CD4-positive, alpha-beta T cell treated with Interleukin-2 at 100 ng/mL for 4 hours (primary cell): ENCODE results near the gene DOCK1.

Experiments used
- DNase-seq: peaks from one replicate; pipeline ENCODE4 v3.0.0-alpha.2; 2020; ENCODE audit warnings: low spot score

The DOCK1 gene

DNA sequence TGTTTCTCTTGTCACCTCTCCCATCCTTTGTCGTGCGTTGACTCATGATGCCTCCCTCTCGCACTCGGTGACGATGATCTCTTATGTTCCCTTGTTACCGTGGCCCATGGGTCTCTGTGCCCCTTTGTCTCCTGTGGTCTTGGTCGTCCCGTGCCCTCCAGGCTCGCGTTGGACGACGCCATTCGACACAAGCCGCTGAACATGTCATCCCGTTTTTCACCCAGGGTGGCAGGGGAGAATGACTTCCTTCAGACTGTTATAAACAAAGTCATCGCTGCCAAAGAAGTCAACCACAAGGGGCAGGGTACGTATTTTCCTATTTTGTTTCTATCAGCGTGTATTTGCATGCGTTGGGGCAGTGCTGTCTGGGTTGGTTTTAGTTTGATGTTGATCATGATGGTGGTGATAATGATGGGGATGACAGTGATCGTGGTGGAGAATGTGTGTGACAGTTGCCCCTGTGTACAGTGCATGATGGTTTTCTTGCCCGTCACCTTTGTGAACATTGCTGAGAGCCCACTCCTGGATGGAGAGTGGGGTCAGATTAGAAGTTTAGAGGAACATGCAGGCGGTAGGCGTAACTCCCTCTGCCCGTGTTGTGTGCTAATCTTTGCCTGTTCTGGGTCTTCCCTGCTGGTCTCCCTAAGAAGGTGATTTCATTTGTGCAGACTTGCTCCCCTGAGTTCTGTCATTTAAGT is 107.0 kb downstream of the DOCK1 start:
- no peak for DNase-seq

- no peak for DNase-seq
These were observed 107.5 kb downstream of the DOCK1 start for GRCh38 chr10:127012769-127013152.

- no peak for DNase-seq
These were observed 108.0 kb downstream of the DOCK1 start for GRCh38 chr10:127013211-127013656.

GRCh38 chr10:127013691-127014473 is 108.7 kb downstream of the DOCK1 start:
- no peak for DNase-seq

DNA sequence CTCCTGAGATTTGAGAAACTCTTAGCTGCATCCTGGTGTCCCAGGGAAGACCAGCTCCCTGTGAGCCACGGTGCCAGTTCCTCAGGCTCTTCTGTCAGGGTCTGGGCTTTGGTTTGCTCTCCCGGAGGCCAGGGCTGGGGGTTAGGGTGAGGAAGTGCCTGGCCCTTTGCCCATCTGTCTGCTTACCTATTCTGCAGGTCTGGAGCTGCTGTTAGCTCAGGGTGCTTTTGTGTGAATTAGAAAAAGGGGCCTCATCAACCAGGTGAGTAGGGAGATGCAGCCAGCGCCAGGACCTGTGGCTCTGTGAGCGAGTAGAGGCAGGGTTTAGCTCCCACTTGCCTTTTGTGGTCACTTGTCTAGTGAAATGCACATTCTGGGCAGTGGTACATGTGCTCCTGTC is 109.4 kb downstream of the DOCK1 start:
- DNase-seq, result no peak

- DNase-seq, result no peak
These were observed 110.1 kb downstream of the DOCK1 start for GRCh38 chr10:127015373-127015772.

DNA sequence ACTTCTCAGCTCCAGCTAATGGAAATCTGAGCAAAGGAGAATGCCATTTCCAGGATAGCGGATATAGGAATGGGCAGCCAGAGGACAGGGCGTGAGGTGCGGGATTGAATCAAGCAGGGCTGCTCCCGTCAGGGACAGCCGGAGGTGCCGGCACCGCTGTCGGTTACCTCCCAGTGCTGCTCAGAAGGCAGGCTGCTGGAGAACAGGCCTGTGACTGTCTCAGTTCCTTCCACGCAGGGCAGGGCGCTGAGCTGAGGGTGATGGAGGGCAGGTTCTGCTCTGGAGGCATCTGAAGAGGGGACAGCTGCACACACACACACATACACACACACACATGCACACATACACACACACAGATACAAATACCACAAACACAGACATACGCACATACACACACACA is 111.1 kb downstream of the DOCK1 start:
- DNase-seq, result no peak

DNA sequence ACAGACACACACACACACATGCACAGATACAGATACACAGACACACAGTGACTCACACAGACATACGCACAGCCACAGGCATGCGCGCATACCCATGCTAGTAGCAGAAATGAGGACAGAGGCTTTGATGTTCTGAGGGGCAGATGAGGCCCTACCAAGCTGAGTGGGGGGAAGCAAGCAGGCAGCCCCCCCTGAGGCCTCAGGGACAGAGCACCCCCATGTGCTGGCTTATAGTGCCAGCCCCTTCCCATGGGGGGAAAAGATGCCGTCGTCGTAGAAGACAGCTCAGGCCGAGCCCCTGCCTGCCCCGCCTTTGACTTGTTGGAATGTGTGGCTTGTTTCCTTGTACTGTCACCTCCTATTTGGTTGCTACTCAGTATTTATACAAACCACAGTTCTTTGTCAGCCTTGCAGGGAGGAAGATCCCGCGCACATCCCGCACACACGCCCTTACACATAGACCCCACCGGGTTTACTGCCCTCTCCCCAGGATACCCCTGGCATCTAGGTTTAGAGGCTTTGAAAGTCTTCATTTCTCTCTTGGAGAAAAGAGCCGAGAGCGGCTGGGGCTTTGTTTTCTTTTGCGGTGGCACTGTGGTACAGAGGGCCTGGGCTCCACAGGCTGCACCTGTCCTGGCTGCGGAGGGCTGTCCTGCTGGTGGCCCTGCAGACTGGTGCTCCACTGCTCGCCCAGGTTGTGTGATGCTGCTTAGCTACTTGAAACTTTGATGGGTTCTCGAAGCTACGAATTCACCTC is 112.5 kb downstream of the DOCK1 start:
- DNase-seq, result no peak

DNA sequence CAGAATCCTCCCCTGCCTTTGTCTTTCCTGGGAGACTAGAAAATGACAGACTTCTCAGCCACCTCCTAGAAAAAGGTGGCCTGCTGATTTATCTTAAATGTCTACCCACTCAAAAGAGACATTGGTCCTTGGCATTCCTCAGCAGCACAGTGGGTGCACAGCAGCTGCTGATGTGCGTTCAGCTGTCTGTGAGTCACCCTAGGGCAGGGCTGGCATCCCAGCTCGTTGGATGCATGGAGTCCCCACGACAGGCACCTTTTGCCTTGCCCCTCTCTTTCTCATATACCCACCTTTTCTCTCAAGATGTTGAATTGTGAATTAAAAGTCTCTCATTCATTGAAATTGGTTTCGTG is 113.0 kb downstream of the DOCK1 start:
- DNase-seq, result no peak

GRCh38 chr10:127018766-127019165 is 113.5 kb downstream of the DOCK1 start:
- no peak for DNase-seq

- no peak for DNase-seq
These were observed 115.0 kb downstream of the DOCK1 start for GRCh38 chr10:127020260-127020659.

DNA sequence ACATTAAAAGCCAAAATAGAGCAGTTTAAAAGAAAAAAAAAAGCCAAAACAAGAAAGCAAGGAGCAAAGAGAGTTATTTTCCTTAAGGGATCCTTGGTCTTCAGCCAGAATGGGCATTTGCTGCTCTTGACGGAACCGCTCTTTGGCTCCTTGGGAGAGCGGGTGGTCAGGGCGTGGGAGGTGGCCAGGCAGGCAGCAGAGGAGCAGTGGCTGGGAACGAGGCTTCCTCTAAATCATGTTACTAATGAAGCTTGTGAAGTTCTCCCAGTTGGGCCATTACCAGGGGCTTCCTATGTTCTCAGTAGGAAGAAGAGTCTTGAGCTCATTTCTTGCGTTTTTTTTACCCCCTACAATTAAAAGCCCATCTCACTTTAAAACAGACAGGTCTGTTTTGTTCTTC is 116.6 kb downstream of the DOCK1 start:
- DNase-seq, result no peak

- DNase-seq, result no peak
These were observed 119.6 kb downstream of the DOCK1 start for GRCh38 chr10:127024685-127025435.

- no peak for DNase-seq
These were observed 122.6 kb downstream of the DOCK1 start for GRCh38 chr10:127027786-127028185.

DNA sequence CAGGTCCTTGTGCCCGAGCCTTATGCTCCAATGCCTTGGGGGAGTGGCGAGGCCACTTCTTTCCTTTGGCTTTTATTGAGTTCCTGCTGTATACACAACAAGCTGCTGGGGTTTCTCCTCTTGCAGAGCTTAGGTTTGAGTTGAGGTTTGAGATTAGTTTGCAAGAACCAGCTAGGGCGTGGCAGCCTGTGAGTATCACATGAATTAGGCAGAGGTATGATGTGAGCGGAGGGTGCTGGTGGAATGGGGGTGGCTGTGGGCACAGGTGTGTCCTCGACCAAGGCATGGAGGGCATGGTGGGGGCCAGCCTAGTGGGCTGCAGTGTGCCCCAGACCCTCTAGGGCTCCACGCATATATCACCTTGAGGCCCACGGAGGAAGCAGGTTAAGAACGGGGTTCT is 123.3 kb downstream of the DOCK1 start:
- DNase-seq, result no peak

DNA sequence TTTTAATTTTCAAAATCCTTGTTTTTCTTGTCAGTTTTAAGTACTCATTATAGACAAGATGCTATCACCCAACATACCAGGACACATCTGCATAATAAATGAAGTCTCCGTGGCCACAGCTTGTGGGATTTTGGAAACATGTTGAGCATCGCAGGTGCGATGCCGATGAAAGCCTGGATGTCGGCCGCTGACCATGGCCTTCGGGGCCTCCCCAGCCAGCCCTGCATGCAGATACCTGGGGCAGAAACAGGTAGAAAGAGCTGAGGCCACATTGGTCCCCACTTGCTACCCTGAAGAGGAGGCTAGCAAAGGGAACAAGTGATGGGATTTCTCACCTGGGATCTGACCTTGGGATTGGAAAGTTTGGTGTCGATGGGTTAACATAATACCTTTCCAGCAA is 123.8 kb downstream of the DOCK1 start:
- DNase-seq, result no peak

DNA sequence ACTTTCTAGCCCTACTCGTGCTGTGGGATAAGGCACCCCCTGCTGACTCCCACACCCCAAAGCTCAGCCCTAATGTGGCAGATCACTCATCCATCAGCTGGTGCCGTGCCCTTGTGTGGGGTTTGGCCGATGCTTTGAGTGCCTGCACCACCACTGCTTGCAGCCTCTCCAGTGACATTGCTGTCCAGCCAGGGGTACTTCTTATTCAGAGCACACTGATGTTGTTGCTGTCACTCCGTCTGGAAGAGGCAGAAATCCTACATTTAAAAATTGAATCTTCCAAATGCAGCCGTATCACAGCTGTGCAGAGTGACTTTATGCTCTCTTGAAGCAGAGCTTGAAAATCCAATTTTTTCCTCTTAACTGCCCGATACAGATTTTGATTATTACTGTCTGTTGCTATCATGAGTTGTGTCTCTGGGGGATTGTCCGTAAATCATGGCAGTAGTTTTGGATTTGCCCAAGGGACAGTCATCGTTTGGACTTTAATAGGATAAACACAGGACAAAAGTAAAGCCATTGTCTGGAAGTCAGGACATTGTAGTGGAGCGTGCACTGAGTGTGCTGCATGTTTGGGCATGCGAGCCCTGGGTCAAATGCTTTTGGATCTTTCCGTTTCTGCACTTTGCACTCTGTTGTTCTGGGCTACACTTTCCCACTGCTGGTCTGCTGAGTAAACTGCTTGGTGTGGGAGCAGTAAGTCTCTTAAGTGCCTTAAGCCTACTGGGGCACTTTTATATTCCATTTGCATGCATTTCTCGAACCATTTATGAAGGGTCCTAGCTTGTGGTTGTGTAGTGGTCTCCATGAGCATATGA is 128.2 kb downstream of the DOCK1 start:
- DNase-seq, result no peak

GRCh38 chr10:127034034-127034633 is 128.9 kb downstream of the DOCK1 start:
- DNase-seq, result no peak

- DNase-seq, result no peak
These were observed 129.6 kb downstream of the DOCK1 start for GRCh38 chr10:127034790-127035189.

- DNase-seq, result no peak
These were observed 130.6 kb downstream of the DOCK1 start for GRCh38 chr10:127035827-127036226.

DNA sequence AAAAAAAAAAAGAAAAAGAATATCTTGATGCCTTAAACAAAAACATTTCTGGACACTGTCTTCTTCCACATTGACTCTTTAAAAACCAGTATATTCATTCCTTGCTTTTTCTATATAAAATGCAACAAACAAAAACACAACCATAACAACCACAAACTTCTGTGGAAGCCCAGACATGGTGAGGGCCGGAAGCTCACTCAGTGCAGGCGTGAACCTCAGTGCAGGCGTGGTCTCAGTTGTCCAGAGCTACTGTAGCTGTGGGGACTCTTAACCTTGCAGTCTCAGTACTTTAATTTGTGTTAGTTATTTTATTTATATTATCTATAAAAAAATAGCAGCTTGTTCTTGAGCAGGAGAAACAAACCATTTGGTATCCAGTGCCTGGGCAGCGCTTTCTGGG is 131.8 kb downstream of the DOCK1 start:
- DNase-seq, result no peak
